WERI-Rb-1 (cell line): Measurements from ENCODE around the gene KIRREL2.
"Not testable (repeated sequence)": the region's sequence is repeated elsewhere in the genome, so short reads cannot be mapped to it uniquely, and the experiment has no call there.

ENCODE experiments used
- DNase-seq: peaks from one replicate; pipeline ENCODE4 v3.0.0-alpha.2; 2020
- H3K27ac ChIP-seq: fragments of 250-450 bp; sonication (Bioruptor Pico); 2 replicates; pipeline ENCODE4 v1.5.1; 2020; ENCODE audit warnings: mild to moderate bottlenecking, moderate library complexity
- H3K27me3 ChIP-seq: fragments of 250-450 bp; sonication (Bioruptor Pico); 2 replicates; pipeline ENCODE4 v1.5.1; 2021; ENCODE audit warnings: mild to moderate bottlenecking, low read depth, moderate library complexity; ENCODE audit not compliant: insufficient read depth, severe bottlenecking
- H3K36me3 ChIP-seq: fragments of 250-450 bp; sonication (Bioruptor Pico); 2 replicates; pipeline ENCODE4 v1.5.1; 2020; ENCODE audit warnings: mild to moderate bottlenecking, moderate library complexity
- H3K4me3 ChIP-seq: 2 replicates; pipeline ENCODE4 v1.5.1; 2011; ENCODE audit warnings: low read depth, mild to moderate bottlenecking, control low read depth, low read length
- H3K9me3 ChIP-seq: fragments of 250-450 bp; sonication (Bioruptor Pico); 2 replicates; pipeline ENCODE4 v1.5.1; 2021; ENCODE audit warnings: mild to moderate bottlenecking, moderate library complexity; ENCODE audit not compliant: severe bottlenecking
- TF ChIP-seq, protein P1 (sequence below): IDR thresholded peaks from 2 replicates; pipeline ENCODE4 v1.5.1; 2011; ENCODE audit warnings: low read depth, mild to moderate bottlenecking, control low read depth, inconsistent platforms, low read length

KIRREL2 gene

DNA sequence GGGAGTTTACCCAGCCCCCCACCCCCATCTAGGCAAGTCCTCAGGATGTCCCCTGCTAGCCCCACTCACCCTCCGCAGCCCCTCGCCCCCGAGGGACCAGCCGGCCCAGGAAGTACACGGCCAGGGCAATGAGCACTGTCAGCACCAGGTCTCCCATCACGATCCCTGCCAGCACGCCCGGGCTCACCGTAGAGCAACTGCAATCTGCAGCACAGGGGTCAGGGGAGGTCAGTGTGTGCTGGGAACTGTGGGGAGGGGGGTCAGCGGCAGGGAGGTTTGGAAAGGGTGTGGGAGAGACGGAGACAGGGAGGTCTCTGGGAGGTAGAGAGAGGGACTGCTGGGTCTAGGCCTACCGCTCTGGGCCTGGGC lies 50.6 kb downstream of the KIRREL2 start:
- Histone ChIP-seq H3K27me3 (no peaks in the 10 kb centered on the region), H3K9me3 (no peaks in the 10 kb centered on the region), H3K27ac (no peak overlapping the region), H3K36me3 (no peaks in the 10 kb centered on the region), H3K4me3 (no peak overlapping the region)
- peak; percentile 27 for DNase-seq
- TF ChIP-seq, protein P1, sequence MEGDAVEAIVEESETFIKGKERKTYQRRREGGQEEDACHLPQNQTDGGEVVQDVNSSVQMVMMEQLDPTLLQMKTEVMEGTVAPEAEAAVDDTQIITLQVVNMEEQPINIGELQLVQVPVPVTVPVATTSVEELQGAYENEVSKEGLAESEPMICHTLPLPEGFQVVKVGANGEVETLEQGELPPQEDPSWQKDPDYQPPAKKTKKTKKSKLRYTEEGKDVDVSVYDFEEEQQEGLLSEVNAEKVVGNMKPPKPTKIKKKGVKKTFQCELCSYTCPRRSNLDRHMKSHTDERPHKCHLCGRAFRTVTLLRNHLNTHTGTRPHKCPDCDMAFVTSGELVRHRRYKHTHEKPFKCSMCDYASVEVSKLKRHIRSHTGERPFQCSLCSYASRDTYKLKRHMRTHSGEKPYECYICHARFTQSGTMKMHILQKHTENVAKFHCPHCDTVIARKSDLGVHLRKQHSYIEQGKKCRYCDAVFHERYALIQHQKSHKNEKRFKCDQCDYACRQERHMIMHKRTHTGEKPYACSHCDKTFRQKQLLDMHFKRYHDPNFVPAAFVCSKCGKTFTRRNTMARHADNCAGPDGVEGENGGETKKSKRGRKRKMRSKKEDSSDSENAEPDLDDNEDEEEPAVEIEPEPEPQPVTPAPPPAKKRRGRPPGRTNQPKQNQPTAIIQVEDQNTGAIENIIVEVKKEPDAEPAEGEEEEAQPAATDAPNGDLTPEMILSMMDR = no peak

DNA sequence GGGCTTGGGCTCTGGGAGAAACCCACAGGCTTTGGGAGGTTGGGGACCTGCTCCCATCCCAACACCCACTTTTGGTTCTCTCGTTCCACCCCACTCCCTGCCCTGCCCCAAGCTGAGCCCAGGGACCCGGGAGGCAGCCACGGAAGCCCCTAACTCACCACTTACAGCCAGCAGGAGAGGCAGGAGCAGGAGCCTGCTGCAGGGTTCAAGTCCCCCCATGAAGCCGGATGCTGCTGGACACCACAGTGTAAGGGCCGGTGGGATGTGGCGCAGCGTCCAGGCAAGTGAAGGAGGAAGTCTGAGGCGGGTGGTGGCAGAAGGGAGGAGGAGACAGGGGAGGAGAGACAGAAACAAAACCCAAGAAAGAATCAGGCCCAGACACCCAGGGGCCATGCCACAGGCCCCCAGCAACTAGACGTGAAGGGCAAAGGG lies 51.3 kb downstream of the KIRREL2 start, which contains the start of gene TYROBP:
Gene TYROBP (minus strand): TSS at position 286 of the 432 bp plus-strand sequence. CDS start 67 bp downstream, at position 219.
- DNase-seq = no peak
- Histone ChIP-seq H3K9me3 (no peaks in the 10 kb centered on the region), H3K36me3 (no peaks in the 10 kb centered on the region), H3K4me3 (no peak within 1 kb of the TSS), H3K27ac (no peak within 1 kb of the TSS), H3K27me3 (no peaks in the 10 kb centered on the region)
- TF ChIP-seq, protein P1 = no peak

DNA sequence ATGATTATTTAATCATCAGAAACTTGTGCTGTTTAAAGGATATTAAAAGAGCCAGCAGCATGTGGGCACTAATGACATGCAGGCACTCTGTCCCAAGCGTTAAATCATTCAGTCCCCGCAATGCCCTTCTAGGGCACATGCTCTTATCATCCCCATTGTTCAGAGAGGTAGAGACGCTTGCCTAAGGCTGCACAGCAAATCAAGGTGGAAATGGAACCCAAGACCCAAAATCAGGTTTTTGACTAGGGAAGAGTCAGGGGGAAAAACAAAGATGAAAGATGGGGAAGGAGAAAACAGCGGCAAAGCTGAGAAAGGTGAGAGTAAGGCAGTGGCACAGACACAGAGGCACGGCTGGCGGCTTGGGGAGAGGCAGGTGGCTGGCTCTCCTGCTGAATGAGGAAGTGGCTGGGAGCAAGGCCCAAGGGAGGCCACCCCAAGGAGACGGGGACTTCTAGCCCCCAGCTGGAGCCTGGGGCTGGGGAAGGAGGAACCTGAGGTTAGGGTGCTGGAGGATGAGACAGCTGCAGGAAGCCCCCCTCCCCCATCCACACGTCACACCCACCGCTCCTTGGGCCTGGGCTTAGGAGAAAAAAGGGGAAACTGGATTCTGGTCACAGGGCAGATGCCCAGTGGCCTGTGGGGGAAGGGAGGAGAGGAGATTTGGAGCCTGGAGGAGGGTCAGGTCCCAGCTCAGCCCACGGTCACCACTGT lies 52.4 kb downstream of the KIRREL2 start:
- no peaks in the 10 kb centered on the region for H3K27me3 ChIP-seq
- no peak overlapping the region for H3K4me3 ChIP-seq
- no peaks in the 10 kb centered on the region for H3K9me3 ChIP-seq
- no peak overlapping the region for H3K27ac ChIP-seq
- TF ChIP-seq, protein P1 = no peak
- DNase-seq = peak; percentile 29
- no peaks in the 10 kb centered on the region for H3K36me3 ChIP-seq

DNA sequence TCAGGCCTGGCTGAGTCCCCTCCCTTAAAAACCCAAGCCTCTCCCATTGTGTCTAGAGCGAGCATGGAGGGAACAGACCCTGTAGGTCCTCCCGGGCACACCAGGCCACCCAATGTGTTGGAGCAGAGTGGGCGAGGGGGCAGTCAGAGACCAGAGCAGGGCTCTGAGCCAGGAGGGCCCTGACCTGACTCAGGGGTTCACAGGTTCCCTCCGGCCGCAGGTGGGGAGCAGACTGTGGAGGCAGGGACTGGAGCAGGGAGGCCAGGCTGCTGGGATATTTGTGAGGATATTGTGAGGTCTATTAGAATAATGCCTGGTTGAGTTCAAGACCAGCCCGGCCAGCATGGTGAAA lies 52.9 kb downstream of the KIRREL2 start:
- DNase-seq = no peak
- Histone ChIP-seq H3K4me3 (no peak overlapping the region), H3K27ac (peak overlapping the region; percentile 50; the same call in 1 of the 2 replicates), H3K27me3 (no peaks in the 10 kb centered on the region), H3K36me3 (no peaks in the 10 kb centered on the region), H3K9me3 (no peaks in the 10 kb centered on the region)
- TF ChIP-seq, protein P1 = no peak

DNA sequence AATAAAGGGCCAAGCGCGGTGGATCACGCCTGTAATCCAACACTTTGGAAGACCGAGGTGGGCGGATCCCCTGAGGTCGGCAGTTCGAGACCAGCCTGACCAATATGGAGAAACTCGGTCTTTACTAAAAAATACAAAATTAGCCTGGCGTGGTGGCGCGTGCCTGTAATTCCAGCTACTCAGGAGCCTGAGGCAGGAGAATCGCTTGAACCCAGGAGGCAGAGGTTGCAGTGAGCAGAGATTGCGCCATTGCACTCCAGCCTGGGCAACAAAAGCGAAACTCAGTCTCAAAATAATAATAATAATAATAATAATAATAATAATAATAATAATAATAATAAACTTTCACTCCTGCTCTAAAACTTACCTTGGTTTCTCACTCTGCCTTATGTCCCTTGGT lies 53.6 kb downstream of the KIRREL2 start:
- DNase-seq, H3K4me3 ChIP-seq, H3K27me3 ChIP-seq, H3K27ac ChIP-seq, H3K36me3 ChIP-seq, H3K9me3 ChIP-seq: not testable (repeated sequence)

DNA sequence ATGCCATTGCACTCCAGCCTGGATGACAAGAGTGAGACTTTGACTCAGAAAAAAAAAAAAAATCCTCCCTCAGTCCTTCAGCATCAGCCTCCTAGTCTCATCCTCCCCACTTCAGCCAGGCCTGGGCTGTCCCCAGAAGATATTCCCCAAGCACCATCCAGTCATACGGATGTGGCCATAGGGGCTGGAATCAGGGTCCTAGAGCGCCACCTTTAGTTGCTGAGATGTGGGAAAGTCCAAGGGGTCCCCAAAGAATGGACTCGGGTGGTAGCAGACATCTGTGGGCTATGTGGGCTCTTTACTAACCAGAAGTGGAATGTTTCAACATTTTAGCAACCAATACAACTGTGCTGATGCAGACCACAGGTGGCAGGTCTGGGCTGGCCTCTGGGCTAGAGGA lies 54.5 kb downstream of the KIRREL2 start:
- H3K27me3 ChIP-seq = no peaks in the 10 kb centered on the region
- no peaks in the 10 kb centered on the region for H3K36me3 ChIP-seq
- no peak overlapping the region for H3K4me3 ChIP-seq
- no peaks in the 10 kb centered on the region for H3K9me3 ChIP-seq
- DNase-seq = no peak
- H3K27ac ChIP-seq = no peak overlapping the region
- TF ChIP-seq, protein P1 = peak; percentile 50; the same call in 1 of the 2 replicates
